Mammary epithelial cell (primary cell): ENCODE results near the gene ST3GAL4.

Source experiments
- EZH2 ChIP-seq: IDR thresholded peaks from 2 replicates; pipeline ENCODE4 v1.6.1; 2012; ENCODE audit warnings: low read length, inconsistent platforms, borderline replicate concordance
- TF ChIP-seq, protein P1 (sequence below), 2 donors: IDR thresholded peaks in 1 of 2; conservative IDR thresholded peaks in 1 of 2; 2 replicates each; pipeline ENCODE4 v1.5.1; 2011 to 2012; ENCODE audit warnings: inconsistent platforms in 2 of 2, low read length in 2 of 2, mild to moderate bottlenecking in 2 of 2, control low read depth in 1 of 2, low read depth in 1 of 2; ENCODE audit not compliant: insufficient read depth in 1 of 2; ENCODE audit errors: extremely low read depth in 1 of 2

DNA sequence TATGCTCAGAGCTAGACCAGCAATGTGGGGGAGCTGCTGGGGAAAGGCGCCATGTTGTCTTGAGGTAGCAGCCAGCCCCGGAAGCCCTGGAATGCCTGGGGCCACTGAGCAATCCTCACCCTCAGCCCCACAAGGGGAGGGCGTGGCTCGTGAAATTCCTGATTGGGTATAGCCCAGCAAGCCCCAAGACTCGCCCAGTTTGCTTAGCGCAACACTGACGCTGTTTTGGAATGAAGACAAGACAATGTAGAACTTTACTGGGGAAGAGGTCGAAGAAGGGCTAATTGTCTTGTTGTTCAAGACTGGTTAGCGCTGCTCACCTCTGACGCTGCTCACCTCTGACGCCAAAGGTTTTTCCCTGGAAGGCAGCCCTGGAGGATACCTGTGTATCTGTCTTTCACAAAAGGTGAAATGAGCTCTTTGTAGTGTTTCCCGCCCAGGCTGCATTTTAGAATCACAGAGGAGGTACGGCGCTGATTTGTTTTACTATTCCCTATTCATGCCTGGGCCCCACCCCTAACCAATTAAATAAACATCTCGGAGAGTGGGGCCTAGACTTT lies 47.6 kb downstream of the ST3GAL4 start:
- TF ChIP-seq, protein P1, sequence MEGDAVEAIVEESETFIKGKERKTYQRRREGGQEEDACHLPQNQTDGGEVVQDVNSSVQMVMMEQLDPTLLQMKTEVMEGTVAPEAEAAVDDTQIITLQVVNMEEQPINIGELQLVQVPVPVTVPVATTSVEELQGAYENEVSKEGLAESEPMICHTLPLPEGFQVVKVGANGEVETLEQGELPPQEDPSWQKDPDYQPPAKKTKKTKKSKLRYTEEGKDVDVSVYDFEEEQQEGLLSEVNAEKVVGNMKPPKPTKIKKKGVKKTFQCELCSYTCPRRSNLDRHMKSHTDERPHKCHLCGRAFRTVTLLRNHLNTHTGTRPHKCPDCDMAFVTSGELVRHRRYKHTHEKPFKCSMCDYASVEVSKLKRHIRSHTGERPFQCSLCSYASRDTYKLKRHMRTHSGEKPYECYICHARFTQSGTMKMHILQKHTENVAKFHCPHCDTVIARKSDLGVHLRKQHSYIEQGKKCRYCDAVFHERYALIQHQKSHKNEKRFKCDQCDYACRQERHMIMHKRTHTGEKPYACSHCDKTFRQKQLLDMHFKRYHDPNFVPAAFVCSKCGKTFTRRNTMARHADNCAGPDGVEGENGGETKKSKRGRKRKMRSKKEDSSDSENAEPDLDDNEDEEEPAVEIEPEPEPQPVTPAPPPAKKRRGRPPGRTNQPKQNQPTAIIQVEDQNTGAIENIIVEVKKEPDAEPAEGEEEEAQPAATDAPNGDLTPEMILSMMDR (conservative IDR thresholded peaks at IDR 0.05 in 1 of 2, IDR thresholded peaks at IDR 0.05 in 1 of 2; ENCODE audit: extremely low read depth in 1 of 2, insufficient read depth in 1 of 2, low read depth in 1 of 2, low read length in 2 of 2): no peak
- TF ChIP-seq EZH2: no peak
